ENCODE measurements around the gene KAZN.

Gene KAZN

DNA sequence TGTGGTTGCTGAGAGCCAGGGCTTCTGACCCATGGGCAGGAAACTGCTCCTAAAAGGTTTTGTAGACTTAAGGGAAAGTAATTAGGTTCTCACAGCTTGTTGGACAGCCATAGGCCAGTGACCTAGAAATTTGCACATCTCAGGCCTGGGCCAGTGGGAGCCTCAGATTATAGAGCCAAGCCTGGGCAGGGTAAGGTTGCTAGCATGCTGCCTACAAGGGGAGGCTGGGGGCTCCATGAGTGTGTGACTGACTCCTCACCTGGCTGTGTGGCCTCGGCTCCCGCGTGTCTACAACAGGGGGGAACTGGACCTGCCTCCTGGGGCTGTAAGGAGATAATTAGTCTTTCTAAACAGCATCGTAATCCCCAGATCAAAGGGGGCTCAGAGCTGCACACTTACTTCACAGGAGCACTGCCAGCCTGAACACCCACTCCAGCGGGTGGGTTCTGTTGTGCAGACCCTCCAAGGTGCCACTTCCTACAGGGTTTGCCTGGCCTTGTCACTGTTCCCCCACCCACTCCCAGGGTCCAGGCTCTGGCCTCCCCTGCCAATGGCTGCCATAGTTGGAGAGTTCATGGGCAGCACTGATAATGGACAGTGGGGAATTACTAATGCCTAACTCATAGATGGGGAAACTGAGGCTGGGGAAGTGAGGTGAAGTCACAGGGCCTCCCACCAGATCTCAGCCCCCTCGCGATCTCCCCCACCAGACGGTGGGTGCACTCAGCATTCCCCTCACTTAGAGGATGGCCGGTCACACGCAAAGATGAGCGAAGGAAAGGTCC, 324.6 kb downstream of the KAZN start:
- DNase-seq, result no peak

- no peak for DNase-seq
Measured at GRCh38 chr1:14923727-14924452, 325.4 kb downstream of the KAZN start.

DNA sequence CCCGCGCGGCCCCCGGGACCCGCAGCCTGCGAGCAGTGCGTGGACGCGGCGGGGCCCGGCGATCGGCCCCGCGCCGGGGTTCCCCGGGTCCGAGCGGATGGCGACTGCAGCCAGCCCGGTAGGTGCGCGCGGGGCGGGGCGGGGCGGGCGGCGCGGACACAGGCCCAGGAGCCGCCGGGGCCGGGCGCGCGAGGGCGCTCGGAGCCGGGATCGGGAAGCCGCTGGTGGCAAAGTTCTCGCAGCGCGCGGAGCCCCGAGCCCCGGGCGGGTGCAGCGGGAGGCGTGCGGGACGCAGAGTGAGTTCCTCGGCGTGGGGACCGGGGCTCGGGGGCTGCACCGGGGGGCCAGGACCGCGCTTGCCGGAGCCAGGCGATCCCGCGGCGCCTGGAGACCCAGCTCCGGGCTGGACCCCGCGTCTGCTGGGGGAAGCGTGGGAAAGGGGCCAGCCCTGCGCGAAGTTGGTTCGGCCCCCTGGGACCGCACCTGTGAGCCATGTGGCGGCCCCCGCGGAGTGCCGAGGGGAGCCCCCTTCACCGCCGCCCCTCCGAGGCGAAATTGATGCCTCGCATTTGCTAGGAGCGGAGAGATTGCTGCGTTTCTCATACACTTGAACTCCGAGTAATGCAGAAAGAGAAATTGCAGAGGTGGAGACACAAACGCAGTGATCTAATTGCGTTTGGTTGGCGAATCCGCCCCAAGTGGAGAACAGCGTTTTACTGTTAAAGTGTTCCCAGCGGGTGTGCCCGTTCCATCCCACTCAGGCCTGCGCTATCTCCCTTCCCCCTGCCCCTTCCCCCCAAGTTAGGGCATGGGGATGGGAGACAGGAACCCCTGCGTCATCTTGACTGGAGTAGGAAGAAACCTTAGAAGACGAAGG, 326.2 kb downstream of the KAZN start:
- DNase-seq, result no peak

GRCh38 chr1:14925336-14926136, 327.1 kb downstream of the KAZN start:
- DNase-seq, result no peak

DNA sequence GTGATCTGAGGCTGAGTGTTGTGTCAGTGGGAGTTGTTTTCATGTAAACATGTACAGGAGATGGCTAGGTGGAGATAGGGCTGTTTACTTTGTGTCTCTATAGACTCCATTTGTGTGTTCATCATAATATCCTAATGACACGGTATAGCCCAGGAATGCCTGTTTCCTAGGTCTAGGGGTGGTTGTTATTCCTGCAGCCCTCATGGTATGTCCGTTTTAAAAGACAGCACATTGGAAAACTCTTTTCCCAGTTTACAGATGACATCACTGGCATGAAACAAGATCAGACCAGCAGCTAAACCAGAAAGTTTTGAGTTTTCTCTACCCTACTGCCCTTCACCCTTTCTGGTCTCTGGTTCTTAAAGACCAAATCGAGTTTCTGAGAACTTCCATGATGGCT, 327.7 kb downstream of the KAZN start:
- no peak for DNase-seq

DNA sequence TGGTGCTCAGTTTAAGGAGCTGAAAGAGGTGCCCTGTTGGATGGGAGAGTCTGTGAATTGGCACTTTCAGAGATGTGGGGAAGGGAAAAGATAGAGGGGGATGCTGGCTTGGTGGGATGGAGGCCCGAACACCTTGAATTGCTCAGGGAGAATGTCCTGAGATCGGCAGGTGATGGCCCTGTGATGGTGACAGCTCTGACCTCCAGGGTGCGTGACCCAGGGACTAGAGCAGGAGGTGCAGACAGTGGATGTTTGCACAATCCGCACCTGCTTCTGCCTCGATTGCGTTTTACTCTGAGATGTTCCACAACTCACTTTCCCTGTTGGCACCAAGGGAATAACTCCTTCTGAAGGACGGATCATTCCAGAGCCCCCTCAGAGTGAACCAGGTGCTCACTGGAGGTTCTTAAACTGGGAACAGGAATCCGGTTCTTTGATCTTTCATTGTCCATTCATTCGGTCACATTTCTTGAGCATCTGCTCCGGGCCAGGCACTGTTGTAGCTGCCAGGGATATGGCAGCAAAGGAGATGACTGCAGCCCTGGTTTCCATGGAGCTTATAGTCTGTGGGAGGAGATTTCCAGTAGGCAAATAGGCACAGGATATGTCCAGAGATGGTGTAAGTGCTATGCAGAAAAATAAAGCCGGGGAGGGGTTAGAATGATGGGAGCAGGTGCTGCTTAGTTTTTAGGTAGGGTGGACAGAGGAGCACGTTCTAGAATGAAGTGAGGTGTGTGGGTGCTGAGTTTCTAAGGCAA, 328.5 kb downstream of the KAZN start:
- no peak for DNase-seq

- no peak for DNase-seq
Measured at GRCh38 chr1:14928412-14928811, 329.9 kb downstream of the KAZN start.

GRCh38 chr1:14928886-14929546, 330.5 kb downstream of the KAZN start:
- no peak for DNase-seq

DNA sequence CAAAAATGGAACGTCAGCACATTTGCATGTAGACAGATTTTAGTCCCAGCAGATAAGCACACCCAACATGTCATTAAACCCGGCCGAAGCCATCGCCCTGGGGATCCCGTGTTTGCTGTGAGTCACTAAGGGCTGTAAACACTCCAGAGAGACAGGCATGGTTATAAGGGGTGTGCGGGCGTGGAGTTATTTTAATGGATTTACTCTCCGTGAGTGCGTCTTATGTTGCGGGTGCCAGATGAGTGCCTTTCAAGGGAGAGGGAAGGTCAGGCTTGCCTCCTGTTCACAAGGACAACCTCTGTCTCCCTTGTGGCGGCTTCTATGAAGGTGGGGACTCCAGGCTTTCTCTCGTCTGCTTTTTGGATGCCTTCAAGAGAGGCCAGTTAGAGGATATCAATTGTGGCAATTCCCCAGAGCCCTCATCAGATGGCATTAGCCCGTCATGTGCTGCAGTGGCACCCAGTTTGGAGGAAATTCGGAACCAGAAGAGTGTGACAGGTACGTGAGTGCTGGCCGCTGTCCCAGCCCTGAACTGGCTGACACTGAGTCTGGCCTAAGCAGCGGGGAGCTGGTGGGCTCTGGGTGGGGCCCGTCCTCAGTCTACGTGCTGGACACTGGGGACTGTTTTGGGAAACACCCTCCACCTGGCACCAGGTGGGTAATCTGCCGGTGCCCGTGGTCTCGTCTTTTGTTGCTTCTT, 331.2 kb downstream of the KAZN start:
- no peak for DNase-seq

DNA sequence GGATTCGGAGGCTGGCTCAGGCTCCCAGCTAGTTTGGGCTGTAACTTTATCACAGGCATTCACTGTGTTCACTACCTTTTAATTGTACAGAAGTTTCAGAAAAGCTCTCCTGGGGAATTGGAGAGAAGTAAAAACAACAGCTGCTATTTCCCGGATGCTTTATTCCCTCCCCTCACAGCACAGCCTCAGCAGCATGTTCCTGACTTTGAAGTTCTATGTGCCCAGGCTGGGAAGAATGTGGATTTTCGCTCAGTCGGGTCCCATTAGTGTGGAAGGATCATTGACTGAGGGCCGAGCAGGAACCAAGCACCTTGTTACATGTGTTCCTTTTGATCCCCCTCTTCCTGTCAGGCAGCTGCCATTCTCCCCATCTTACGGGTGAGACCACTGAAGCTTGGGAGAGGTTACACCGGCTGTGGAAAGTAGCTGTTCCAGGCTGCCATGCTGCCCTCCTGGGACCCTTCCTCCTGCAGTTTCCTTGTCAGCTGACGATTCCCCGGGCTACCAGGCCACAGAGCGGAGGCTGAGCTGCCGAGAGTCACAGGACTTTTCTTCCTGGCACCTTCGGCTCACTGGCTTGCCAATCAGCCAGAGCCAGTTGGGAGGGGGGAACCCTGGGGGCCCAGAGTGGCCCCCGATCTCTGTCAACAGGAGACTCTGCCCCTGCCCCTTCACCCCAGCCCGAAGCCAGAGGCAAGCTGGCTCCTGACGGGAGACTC, 331.9 kb downstream of the KAZN start:
- no peak for DNase-seq

DNA sequence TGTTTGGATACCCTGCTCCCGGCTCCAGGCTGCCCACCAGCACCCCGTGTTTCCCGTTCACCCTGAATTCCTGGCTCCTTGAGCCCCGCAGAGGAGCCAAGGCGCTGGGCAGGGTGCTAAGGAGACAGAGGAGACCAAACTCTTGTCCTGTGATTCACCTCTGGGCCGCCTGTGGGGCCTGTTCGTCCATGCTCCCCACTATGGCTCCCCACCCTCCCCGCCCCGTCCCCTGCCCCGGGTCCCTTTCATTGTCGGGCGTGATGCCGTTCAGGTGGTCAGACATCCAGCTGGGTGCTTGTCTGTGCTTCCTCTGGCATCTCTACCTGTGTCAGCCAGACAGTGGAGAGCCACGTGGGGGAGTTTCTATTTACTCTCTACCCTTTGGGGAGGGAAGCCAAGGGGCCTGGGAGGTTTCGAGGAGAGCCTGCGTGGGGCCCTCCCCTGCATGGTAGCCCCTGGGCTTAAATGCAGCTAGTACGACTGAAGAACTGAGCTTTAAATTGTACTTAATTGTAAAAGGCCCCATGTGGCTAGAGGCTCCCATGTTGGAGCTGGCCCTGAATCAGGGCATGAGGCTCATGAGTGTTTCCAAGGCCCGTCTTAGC, 333.7 kb downstream of the KAZN start:
- no peak for DNase-seq

GRCh38 chr1:14934867-14935266, 336.4 kb downstream of the KAZN start:
- no peak for DNase-seq

DNA sequence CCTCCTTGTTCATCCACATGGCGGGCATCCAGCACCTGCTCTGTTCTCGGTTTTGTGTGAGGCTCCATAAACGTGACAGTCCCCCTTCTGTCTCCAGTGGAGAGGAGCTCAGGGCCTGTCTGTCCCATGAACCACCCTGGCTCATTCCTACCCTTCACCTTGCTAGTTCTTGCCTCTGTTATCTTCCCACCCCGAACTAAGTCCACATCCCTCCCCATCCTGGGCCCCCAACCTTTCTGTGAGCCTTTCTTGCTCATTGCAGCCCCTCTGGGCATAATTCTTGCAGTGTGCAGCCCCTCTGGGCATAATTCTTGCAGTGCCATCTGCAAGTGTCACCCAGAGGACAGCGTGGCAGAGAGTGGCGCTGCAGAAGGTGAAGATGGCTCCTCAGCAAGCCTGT, 338.3 kb downstream of the KAZN start:
- no peak for DNase-seq

GRCh38 chr1:14937288-14937949, 338.9 kb downstream of the KAZN start:
- DNase-seq, result no peak

GRCh38 chr1:14939527-14940284, 341.2 kb downstream of the KAZN start:
- no peak for DNase-seq

GRCh38 chr1:14940285-14940870, 341.9 kb downstream of the KAZN start:
- DNase-seq, result no peak

DNA sequence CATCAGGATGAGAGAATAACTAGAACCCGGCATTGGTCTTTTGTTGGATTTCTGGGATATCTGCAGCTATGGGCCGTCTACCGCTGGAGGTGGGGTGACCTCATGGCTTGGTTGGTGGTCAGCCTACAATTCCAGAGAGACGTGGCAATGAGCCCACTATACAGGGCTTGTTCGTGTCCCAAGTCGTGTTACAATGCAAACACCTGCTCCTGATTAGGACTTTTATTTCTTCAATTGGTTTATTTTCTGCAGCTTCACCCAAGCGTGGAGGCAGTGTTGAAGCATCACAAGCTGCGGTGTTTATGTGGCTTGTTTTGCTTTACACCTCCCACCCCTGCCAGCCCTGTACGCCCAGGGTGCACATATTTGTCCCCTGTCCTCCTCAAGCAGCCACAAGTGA, 343.4 kb downstream of the KAZN start:
- DNase-seq, result no peak

All from effector CD4-positive, alpha-beta T cell (primary cell).